H9 (cell line): ENCODE measurements around the gene HIVEP1. TPM values are rescaled to one million over a fixed set of nuclear protein-coding genes. Genes with fewer than 3 reads are reported as not detected.
"Not testable (repeated sequence)": the region's sequence is repeated elsewhere in the genome, so short reads cannot be mapped to it uniquely, and the experiment has no call there.

Source experiments
- DNase-seq: peaks from one replicate; pipeline ENCODE4 v3.0.0-alpha.2; 2017
- H2AFZ ChIP-seq: one replicate; pipeline ENCODE4 v1.6.1; 2013; ENCODE audit warnings: mild to moderate bottlenecking, low read length, control low read depth, moderate library complexity
- H2AK5ac ChIP-seq: 2 replicates; pipeline ENCODE4 v1.6.1; 2013; ENCODE audit warnings: low read length, control low read depth, mixed read lengths; ENCODE audit not compliant: insufficient read length
- H2BK120ac ChIP-seq: one replicate; pipeline ENCODE4 v1.6.1; 2013; ENCODE audit warnings: low read depth, mild to moderate bottlenecking, low read length, control low read depth, inconsistent platforms; ENCODE audit not compliant: poor library complexity, severe bottlenecking
- H2BK12ac ChIP-seq: 2 replicates; pipeline ENCODE4 v1.6.1; 2013; ENCODE audit warnings: low read length, control low read depth, mixed read lengths, low read depth; ENCODE audit not compliant: insufficient read length
- H2BK15ac ChIP-seq: 2 replicates; pipeline ENCODE4 v1.6.1; 2013; ENCODE audit warnings: low read depth, low read length, control low read depth
- H2BK20ac ChIP-seq: one replicate; pipeline ENCODE4 v1.6.1; 2013; ENCODE audit warnings: low read depth, mild to moderate bottlenecking, low read length, control low read depth, inconsistent platforms; ENCODE audit not compliant: poor library complexity, severe bottlenecking
- H2BK5ac ChIP-seq: 2 replicates; pipeline ENCODE4 v1.6.1; 2013; ENCODE audit warnings: low read length, control low read depth, mixed read lengths; ENCODE audit not compliant: insufficient read length
- H3K14ac ChIP-seq: 2 replicates; pipeline ENCODE4 v1.6.1; 2013; ENCODE audit warnings: low read length, control low read depth; ENCODE audit not compliant: insufficient read depth
- H3K18ac ChIP-seq: 2 replicates; pipeline ENCODE4 v1.6.1; 2013; ENCODE audit warnings: low read depth, mild to moderate bottlenecking, mixed read lengths, low read length, control low read depth; ENCODE audit not compliant: insufficient read length
- H3K23ac ChIP-seq: 2 replicates; pipeline ENCODE4 v1.6.1; 2013; ENCODE audit warnings: low read length, control low read depth, mixed read lengths, low read depth; ENCODE audit not compliant: insufficient read length
- H3K23me2 ChIP-seq: 2 replicates; pipeline ENCODE4 v1.6.1; 2013; ENCODE audit warnings: low read depth, mild to moderate bottlenecking, mixed read lengths, low read length, control low read depth; ENCODE audit not compliant: insufficient read length, poor library complexity, severe bottlenecking
- H3K27ac ChIP-seq: 2 replicates; pipeline ENCODE4 v1.5.1; 2013; ENCODE audit warnings: low read length, control low read depth, mixed read lengths, low read depth; ENCODE audit not compliant: insufficient read length
- H3K27me3 ChIP-seq: 2 replicates; pipeline ENCODE4 v1.6.1; 2013; ENCODE audit warnings: low read length, control low read depth, inconsistent platforms; ENCODE audit not compliant: insufficient read depth
- H3K4ac ChIP-seq: 2 replicates; pipeline ENCODE4 v1.6.1; 2013; ENCODE audit warnings: low read depth, mild to moderate bottlenecking, control low read depth, inconsistent platforms, low read length, moderate library complexity
- H3K4me1 ChIP-seq: 2 replicates; pipeline ENCODE4 v1.6.1; 2013; ENCODE audit warnings: low read length, control low read depth, inconsistent platforms; ENCODE audit not compliant: insufficient read depth
- H3K4me2 ChIP-seq: 2 replicates; pipeline ENCODE4 v1.6.1; 2013; ENCODE audit warnings: low read length, control low read depth, mixed read lengths; ENCODE audit not compliant: insufficient read length, insufficient read depth
- H3K56ac ChIP-seq: 2 replicates; pipeline ENCODE4 v1.6.1; 2013; ENCODE audit warnings: low read depth, mild to moderate bottlenecking, mixed read lengths, low read length, control low read depth; ENCODE audit not compliant: insufficient read length
- H3K79me1 ChIP-seq: 2 replicates; pipeline ENCODE4 v1.6.1; 2013; ENCODE audit warnings: low read depth, mild to moderate bottlenecking, moderate library complexity, low read length, control low read depth, inconsistent platforms; ENCODE audit not compliant: insufficient read depth, poor library complexity, severe bottlenecking
- H3K79me2 ChIP-seq: 2 replicates; pipeline ENCODE4 v1.6.1; 2013; ENCODE audit warnings: low read length, control low read depth, inconsistent platforms; ENCODE audit not compliant: insufficient read depth
- H3K9ac ChIP-seq: 2 replicates; pipeline ENCODE4 v1.6.1; 2013; ENCODE audit warnings: low read length, control low read depth, mixed read lengths; ENCODE audit not compliant: insufficient read length; ENCODE audit errors: extremely low read depth
- H3K9me3 ChIP-seq: one replicate; pipeline ENCODE4 v1.6.1; 2013; ENCODE audit warnings: low read depth, low read length, inconsistent platforms; ENCODE audit not compliant: control insufficient read depth
- H3T11ph ChIP-seq: one replicate; pipeline ENCODE4 v1.6.1; 2013; ENCODE audit warnings: mild to moderate bottlenecking, low read length, control low read depth, inconsistent platforms
- H4K20me1 ChIP-seq: one replicate; pipeline ENCODE4 v1.6.1; 2013; ENCODE audit not compliant: control insufficient read depth, insufficient read length, insufficient read depth
- H4K5ac ChIP-seq: 2 replicates; pipeline ENCODE4 v1.6.1; 2013; ENCODE audit warnings: low read depth, mild to moderate bottlenecking, mixed read lengths, low read length, control low read depth; ENCODE audit not compliant: insufficient read length
- H4K8ac ChIP-seq: replicated peaks from 2 replicates; pipeline ENCODE4 v1.6.1; 2013; ENCODE audit warnings: low read length, control low read depth, mixed read lengths, low read depth; ENCODE audit not compliant: insufficient read length
- H4K91ac ChIP-seq: 2 replicates; pipeline ENCODE4 v1.6.1; 2013; ENCODE audit warnings: low read depth, mild to moderate bottlenecking, moderate library complexity, mixed read lengths, low read length, control low read depth; ENCODE audit not compliant: insufficient read length
- H3K27ac Mint-ChIP-seq, 3 experiments: 2 replicates in 2 of 3; 3 replicates in 1 of 3; pipeline ENCODE4 v1.8.0; 2020 to 2021; ENCODE audit warnings: mixed read lengths in 3 of 3, mild to moderate bottlenecking in 1 of 3, moderate library complexity in 1 of 3
- H3K27me3 Mint-ChIP-seq: 2 replicates; pipeline ENCODE4 v1.8.0; 2021; ENCODE audit warnings: low read depth, mild to moderate bottlenecking, moderate library complexity, mixed read lengths
- H3K36me3 Mint-ChIP-seq, 3 experiments: 2 replicates in 2 of 3; 3 replicates in 1 of 3; pipeline ENCODE4 v1.8.0; 2020 to 2021; ENCODE audit warnings: low read depth in 3 of 3, mixed read lengths in 3 of 3; ENCODE audit not compliant: insufficient read depth in 1 of 3
- H3K4me1 Mint-ChIP-seq, 2 experiments: 2 replicates each; pipeline ENCODE4 v1.8.0; 2020; ENCODE audit warnings: mixed read lengths in 2 of 2
- H3K4me3 Mint-ChIP-seq, 2 experiments: 2 replicates in 1 of 2; 3 replicates in 1 of 2; pipeline ENCODE4 v1.8.0; 2020 to 2021; ENCODE audit warnings: mild to moderate bottlenecking in 2 of 2, mixed read lengths in 2 of 2, moderate library complexity in 1 of 2
- H3K9me3 Mint-ChIP-seq, 2 experiments: 2 replicates in 1 of 2; 3 replicates in 1 of 2; pipeline ENCODE4 v1.8.0; 2020; ENCODE audit warnings: mild to moderate bottlenecking in 2 of 2, mixed read lengths in 2 of 2, moderate library complexity in 1 of 2
- CTCF ChIP-seq: fragments of 200-600 bp; sonication (generic); conservative IDR thresholded peaks from 3 replicates; pipeline ENCODE4 v1.8.0; 2021; ENCODE audit warnings: antibody characterized with exemption, mild to moderate bottlenecking
- WGBS: extraction: QIAGEN DNeasy Blood & Tissue Kit; methylation state at CpG from one replicate; pipeline ENCODE4 v1.1.7; 2013; ENCODE audit warnings: missing lambda C conversion rate, low lambda C conversion rate, mixed read lengths; ENCODE audit not compliant: insufficient read length; ENCODE audit errors: extremely low coverage; 5-methylcytosine and 5-hydroxymethylcytosine counted together
- total RNA-seq: library from RNA; stranded (reverse); gene quantifications from 2 replicates; pipeline ENCODE4 v1.2.1, GENCODE V29; 2021

Gene HIVEP1
- total RNA-seq, 1 experiment from 2014 or later, result 44.2 TPM

DNA sequence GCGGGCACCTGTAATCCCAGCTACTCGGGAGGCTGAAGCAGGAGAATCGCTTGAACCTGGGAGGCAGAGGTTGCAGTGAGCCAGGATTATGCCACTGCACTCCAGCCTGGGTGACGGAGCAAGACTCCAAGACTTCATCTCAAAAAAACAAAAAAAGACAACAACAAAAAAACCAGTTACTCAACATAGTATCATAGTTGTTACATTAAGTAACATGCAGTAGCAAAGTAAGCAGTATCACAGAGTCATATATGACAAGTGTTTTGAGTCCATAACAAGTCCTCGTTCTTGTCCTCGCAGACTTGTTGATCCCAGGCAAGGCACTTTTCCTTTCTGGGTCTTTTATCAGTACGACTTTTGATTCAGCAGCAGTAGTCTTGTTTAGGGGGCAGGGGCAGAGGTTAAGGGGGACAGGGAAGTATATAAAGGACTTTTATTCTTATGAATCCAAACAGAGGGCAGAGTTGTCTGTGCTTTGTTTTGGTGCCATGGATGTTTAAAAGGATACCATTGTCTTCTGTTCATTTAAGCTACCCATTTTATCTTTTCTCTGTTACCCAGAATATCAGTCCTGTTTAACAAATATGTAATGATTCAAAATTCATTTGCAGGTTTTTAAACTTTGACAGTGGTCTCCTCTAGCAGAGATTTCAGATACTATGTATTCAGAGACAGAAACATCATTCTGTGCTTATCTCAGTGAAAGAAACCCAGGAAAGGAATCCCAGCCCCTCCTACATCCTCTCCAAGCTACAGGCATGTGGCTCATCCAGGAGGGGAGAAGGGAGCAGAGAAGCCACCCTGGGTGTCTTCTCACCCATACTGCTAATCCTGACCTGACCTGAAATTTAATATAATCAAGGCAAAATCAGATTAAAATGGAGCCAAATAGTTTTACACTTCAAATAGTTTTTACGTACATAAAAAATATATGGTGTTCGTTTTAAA is 140.2 kb downstream of the HIVEP1 start:
- no peak overlapping the region for H4K8ac ChIP-seq
- no peaks in the 10 kb centered on the region for H3K4me1 ChIP-seq
- H3K27me3 ChIP-seq, result no peaks in the 10 kb centered on the region
- H2BK12ac ChIP-seq, result no peak overlapping the region
- Mint-ChIP-seq H3K4me1 (peaks cover 5 to 7% of the 10 kb centered on the region in 2 experiments), H3K27me3 (no peaks in the 10 kb centered on the region), H3K9me3 (no peaks in the 10 kb centered on the region), H3K36me3 (peaks cover 0 to 7% (median 6%) of the 10 kb centered on the region in 3 experiments; a peak in 5 of 7 replicates), H3K4me3 (no peak overlapping the region; a peak in 1 of 5 replicates), H3K27ac (peak overlapping the region in 2 of 3 experiments; percentile 49 to 57; a peak in 3 of 7 replicates)
- WGBS, result no CpG with 5 or more reads among the region's 9 CpGs
- H3K56ac ChIP-seq, result no peak overlapping the region
- DNase-seq, result no peak
- no peak overlapping the region for H3K4me2 ChIP-seq
- TF ChIP-seq CTCF, result no peak
- no peak overlapping the region for H2BK5ac ChIP-seq
- H3K9me3 ChIP-seq, result no peaks in the 10 kb centered on the region
- no peaks in the 10 kb centered on the region for H3K23me2 ChIP-seq
- no peak overlapping the region for H3K23ac ChIP-seq
- H2AK5ac ChIP-seq, result no peak overlapping the region
- H3K18ac ChIP-seq, result no peak overlapping the region
- H2AFZ ChIP-seq, result no peak overlapping the region
- H4K91ac ChIP-seq, result no peak overlapping the region
- H3K27ac ChIP-seq, result no peak overlapping the region
- no peaks in the 10 kb centered on the region for H3K79me2 ChIP-seq
- H3K14ac ChIP-seq, result no peak overlapping the region
- H3T11ph ChIP-seq, result no peak overlapping the region
- H2BK120ac ChIP-seq, result no peak overlapping the region
- no peaks in the 10 kb centered on the region for H4K20me1 ChIP-seq
- no peak overlapping the region for H2BK15ac ChIP-seq
- H3K79me1 ChIP-seq, result no peaks in the 10 kb centered on the region
- no peak overlapping the region for H4K5ac ChIP-seq
- H3K9ac ChIP-seq, result no peak overlapping the region
- H2BK20ac ChIP-seq, result no peak overlapping the region
- no peak overlapping the region for H3K4ac ChIP-seq

GRCh38 chr6:12155769-12156168 is 143.7 kb downstream of the HIVEP1 start:
- H3K23ac ChIP-seq, H3K9ac ChIP-seq, H3K27ac Mint-ChIP-seq, H2AK5ac ChIP-seq, H3T11ph ChIP-seq, H3K27ac ChIP-seq, H2BK120ac ChIP-seq, H3K18ac ChIP-seq, H3K79me1 ChIP-seq, H4K20me1 ChIP-seq, H2AFZ ChIP-seq, H3K4me2 ChIP-seq, H3K9me3 ChIP-seq, H2BK20ac ChIP-seq, DNase-seq, H2BK5ac ChIP-seq, H3K23me2 ChIP-seq, H4K8ac ChIP-seq, H3K14ac ChIP-seq, H3K9me3 Mint-ChIP-seq, H3K4me1 ChIP-seq, H2BK12ac ChIP-seq, H3K4me3 Mint-ChIP-seq, H4K91ac ChIP-seq, H4K5ac ChIP-seq, H2BK15ac ChIP-seq, H3K27me3 Mint-ChIP-seq, H3K56ac ChIP-seq, H3K4ac ChIP-seq, H3K27me3 ChIP-seq, H3K79me2 ChIP-seq: not testable (repeated sequence)
- WGBS, result no CpG with 5 or more reads among the region's 2 CpGs
- H3K4me1 Mint-ChIP-seq, result peaks cover 5 to 12% of the 10 kb centered on the region in 2 experiments
- H3K36me3 Mint-ChIP-seq, result peaks cover 0 to 12% (median 6%) of the 10 kb centered on the region in 3 experiments; a peak in 5 of 7 replicates
